HEK293T (cell line): ENCODE results near the gene FARP2.

Experiments
- ARNT ChIP-seq: fragments of 450-650 bp; IDR thresholded peaks from 2 replicates; pipeline ENCODE4 v1.6.1; 2017; ENCODE audit warnings: mild to moderate bottlenecking
- FOXM1 ChIP-seq: fragments of 450-650 bp; IDR thresholded peaks from 2 replicates; pipeline ENCODE4 v1.6.1; 2017; ENCODE audit warnings: mild to moderate bottlenecking, borderline replicate concordance
- HDGF ChIP-seq: fragments of 450-650 bp; IDR thresholded peaks from 2 replicates; pipeline ENCODE4 v1.6.1; 2017; ENCODE audit warnings: antibody characterized with exemption, borderline replicate concordance
- LEF1 ChIP-seq: fragments of 450-650 bp; IDR thresholded peaks from 2 replicates; pipeline ENCODE4 v1.6.1; 2017; ENCODE audit warnings: mild to moderate bottlenecking, borderline replicate concordance
- NFRKB ChIP-seq: fragments of 450-650 bp; IDR thresholded peaks from 2 replicates; pipeline ENCODE4 v1.6.1; 2016; ENCODE audit warnings: mild to moderate bottlenecking, moderate library complexity
- TARDBP ChIP-seq: fragments of 450-650 bp; IDR thresholded peaks from 2 replicates; pipeline ENCODE4 v1.6.1; 2016
- TF ChIP-seq, protein P1 (sequence below): fragments of 450-650 bp; IDR thresholded peaks from 2 replicates; pipeline ENCODE4 v1.6.1; 2016

DNA sequence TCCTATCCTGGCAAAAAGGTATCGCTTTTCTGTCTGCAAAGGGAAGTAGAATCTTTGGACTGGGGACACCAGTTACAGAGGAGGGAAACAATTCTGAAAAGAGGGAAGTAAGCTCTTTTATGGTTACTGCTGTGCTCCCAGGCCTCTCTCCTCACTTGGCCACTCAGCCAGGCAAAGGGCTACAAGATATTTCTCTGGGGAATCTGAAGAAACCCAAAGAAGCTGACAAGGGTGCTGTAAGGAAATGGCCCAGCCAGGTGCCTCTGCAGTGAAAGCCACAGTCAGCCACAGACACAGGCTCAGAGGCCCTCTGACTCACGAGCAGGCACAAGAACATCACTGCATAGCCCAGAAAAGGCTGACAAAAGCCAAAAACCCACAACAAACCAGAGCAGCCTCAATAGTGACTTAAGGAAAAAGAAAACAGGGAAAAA, 46.4 kb upstream of the FARP2 start:
- TF ChIP-seq TARDBP = no peak
- TF ChIP-seq ARNT = no peak
- TF ChIP-seq HDGF = no peak
- TF ChIP-seq LEF1 = no peak
- TF ChIP-seq FOXM1 = no peak
- TF ChIP-seq, protein P1, sequence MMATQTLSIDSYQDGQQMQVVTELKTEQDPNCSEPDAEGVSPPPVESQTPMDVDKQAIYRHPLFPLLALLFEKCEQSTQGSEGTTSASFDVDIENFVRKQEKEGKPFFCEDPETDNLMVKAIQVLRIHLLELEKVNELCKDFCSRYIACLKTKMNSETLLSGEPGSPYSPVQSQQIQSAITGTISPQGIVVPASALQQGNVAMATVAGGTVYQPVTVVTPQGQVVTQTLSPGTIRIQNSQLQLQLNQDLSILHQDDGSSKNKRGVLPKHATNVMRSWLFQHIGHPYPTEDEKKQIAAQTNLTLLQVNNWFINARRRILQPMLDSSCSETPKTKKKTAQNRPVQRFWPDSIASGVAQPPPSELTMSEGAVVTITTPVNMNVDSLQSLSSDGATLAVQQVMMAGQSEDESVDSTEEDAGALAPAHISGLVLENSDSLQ = no peak
- TF ChIP-seq NFRKB = no peak
